CD8-positive, alpha-beta memory T cell (primary cell): ENCODE data around the gene PDCD1. TPM values are rescaled to one million over a fixed set of nuclear protein-coding genes. Genes with fewer than 3 reads are reported as not detected.
A peak's percentile ranks its signal among the peaks of the same experiment; 100 is the strongest.

Experiments used
- CTCF ChIA-PET: fragments of 350-600 bp; sonication (Branson Sonifier 250); formaldehyde crosslinking; loops from one replicate; lab custom pipeline; 2021; ENCODE audit warnings: antibody characterized with exemption; lab: Charles Lee
- POLR2A ChIA-PET: fragments of 350-600 bp; sonication (Branson Sonifier 250); formaldehyde crosslinking; loops from one replicate; lab custom pipeline; 2021; ENCODE audit warnings: antibody characterized with exemption; lab: Charles Lee
- DNase-seq, 5 donors: peaks; one replicate each; pipeline versions ENCODE4 v3.0.0 to v3.0.0-alpha.2; 2020 to 2022; ENCODE audit warnings: mixed read lengths in 1 of 5
- H3K27ac ChIP-seq: one replicate; pipeline ENCODE4 v1.7.0; 2013; ENCODE audit warnings: low read depth, mild to moderate bottlenecking, low read length, moderate library complexity
- H3K27me3 ChIP-seq: 2 replicates; pipeline ENCODE4 v1.7.0; 2013; ENCODE audit warnings: low read length, mild to moderate bottlenecking; ENCODE audit not compliant: insufficient read depth, poor library complexity, severe bottlenecking
- H3K36me3 ChIP-seq: 2 replicates; pipeline ENCODE4 v1.7.0; 2013; ENCODE audit warnings: mild to moderate bottlenecking, low read length, moderate library complexity; ENCODE audit not compliant: insufficient read depth
- H3K4me1 ChIP-seq: 2 replicates; pipeline ENCODE4 v1.7.0; 2013; ENCODE audit warnings: mild to moderate bottlenecking, low read length, moderate library complexity; ENCODE audit not compliant: insufficient read depth
- H3K4me3 ChIP-seq: 2 replicates; pipeline ENCODE4 v1.7.0; 2013; ENCODE audit warnings: mild to moderate bottlenecking, low read length
- H3K9me3 ChIP-seq: 2 replicates; pipeline ENCODE4 v1.7.0; 2013; ENCODE audit warnings: mild to moderate bottlenecking, low read length
- H3K27ac Mint-ChIP-seq, 8 donors: one replicate each; pipeline ENCODE4 v1.8.0; 2020 to 2021; ENCODE audit warnings: mixed read lengths in 8 of 8, mild to moderate bottlenecking in 6 of 8, inconsistent platforms in 3 of 8, moderate library complexity in 3 of 8
- H3K27me3 Mint-ChIP-seq, 2 donors: one replicate each; pipeline ENCODE4 v1.8.0; 2020 to 2021; ENCODE audit warnings: mixed read lengths in 2 of 2, mild to moderate bottlenecking in 1 of 2, moderate library complexity in 1 of 2
- H3K36me3 Mint-ChIP-seq, 3 donors: one replicate each; pipeline ENCODE4 v1.8.0; 2020 to 2021; ENCODE audit warnings: mixed read lengths in 3 of 3, inconsistent platforms in 1 of 3, mild to moderate bottlenecking in 1 of 3
- H3K4me1 Mint-ChIP-seq, 3 donors: one replicate each; pipeline ENCODE4 v1.8.0; 2020 to 2021; ENCODE audit warnings: mixed read lengths in 3 of 3, inconsistent platforms in 1 of 3, mild to moderate bottlenecking in 1 of 3
- H3K4me3 Mint-ChIP-seq, 7 donors: one replicate each; pipeline ENCODE4 v1.8.0; 2020 to 2021; ENCODE audit warnings: mixed read lengths in 7 of 7, mild to moderate bottlenecking in 6 of 7, moderate library complexity in 4 of 7, inconsistent platforms in 2 of 7
- H3K9me3 Mint-ChIP-seq, 5 donors: one replicate each; pipeline ENCODE4 v1.8.0; 2020 to 2022; ENCODE audit warnings: mixed read lengths in 5 of 5, mild to moderate bottlenecking in 3 of 5, moderate library complexity in 2 of 5, inconsistent platforms in 1 of 5
- polyA plus RNA-seq: library from polyadenylated mRNA; unstranded; fragments of 300-500 nt; fragmentation: Illumina TruSeq; gene quantifications from one replicate; pipeline ENCODE4 v1.2.3, GENCODE V29; 2021
- total RNA-seq, 2 experiments: library from RNA; stranded (reverse); gene quantifications; one replicate each; pipeline ENCODE4 v1.2.3, GENCODE V29; 2021

The PDCD1 gene
- total and polyA plus RNA-seq, 3 experiments from 2014 or later: 34.3 to 41.8 (median 39.3) TPM

DNA sequence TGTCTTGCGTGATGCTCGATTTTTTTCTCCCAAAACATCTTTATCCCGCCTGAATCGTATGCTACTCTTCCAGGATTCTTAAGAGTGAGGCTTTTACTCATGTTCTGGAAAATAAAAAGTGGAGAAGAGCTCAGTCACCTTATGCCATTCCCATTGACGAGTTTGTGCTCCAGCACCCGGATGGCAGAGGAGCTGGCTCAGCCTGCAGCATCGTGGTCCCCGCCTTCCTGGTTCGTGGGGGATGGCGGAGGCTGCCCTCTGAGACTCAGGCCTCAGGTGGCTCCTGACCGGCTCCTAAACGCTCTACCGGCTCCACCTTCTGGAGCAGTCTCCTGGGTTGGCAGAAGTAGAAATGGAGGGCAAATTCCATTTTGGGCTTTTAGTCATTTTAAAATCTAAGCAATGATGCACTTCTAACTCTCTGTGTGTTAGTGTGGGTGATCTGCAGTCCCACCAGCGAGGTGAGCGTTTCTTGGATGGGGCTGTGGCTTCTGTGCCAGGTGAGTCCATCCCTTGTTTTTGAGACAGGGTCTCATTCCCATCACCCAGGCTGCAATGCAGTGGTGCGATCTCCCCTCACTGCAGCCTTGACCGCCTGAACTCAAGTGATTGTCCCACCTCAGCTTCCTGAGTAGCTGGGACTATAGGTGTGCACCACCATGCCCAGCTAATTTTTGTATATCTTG is 38.7 kb upstream of the PDCD1 start:
- H3K27me3 ChIP-seq: no peaks in the 10 kb centered on the region
- no peaks in the 10 kb centered on the region for H3K4me1 ChIP-seq
- Mint-ChIP-seq H3K27ac (peak overlapping the region in 5 of 8 donors; percentile 24 to 81 (median 55)), H3K27me3 (peaks cover 0 to 2% of the 10 kb centered on the region in 2 donors), H3K36me3 (peaks cover 0 to 35% (median 3%) of the 10 kb centered on the region in 3 donors), H3K9me3 (peaks cover 0 to 3% (median 0%) of the 10 kb centered on the region in 5 donors), H3K4me3 (peak overlapping the region in 1 of 7 donors; percentile 23), H3K4me1 (peaks cover 0 to 22% (median 8%) of the 10 kb centered on the region in 3 donors)
- ChIA-PET CTCF (no interaction called here), POLR2A (no interaction called here)
- no peak for DNase-seq
- H3K9me3 ChIP-seq: no peaks in the 10 kb centered on the region
- H3K4me3 ChIP-seq: no peak overlapping the region
- no peak overlapping the region for H3K27ac ChIP-seq
- no peaks in the 10 kb centered on the region for H3K36me3 ChIP-seq

DNA sequence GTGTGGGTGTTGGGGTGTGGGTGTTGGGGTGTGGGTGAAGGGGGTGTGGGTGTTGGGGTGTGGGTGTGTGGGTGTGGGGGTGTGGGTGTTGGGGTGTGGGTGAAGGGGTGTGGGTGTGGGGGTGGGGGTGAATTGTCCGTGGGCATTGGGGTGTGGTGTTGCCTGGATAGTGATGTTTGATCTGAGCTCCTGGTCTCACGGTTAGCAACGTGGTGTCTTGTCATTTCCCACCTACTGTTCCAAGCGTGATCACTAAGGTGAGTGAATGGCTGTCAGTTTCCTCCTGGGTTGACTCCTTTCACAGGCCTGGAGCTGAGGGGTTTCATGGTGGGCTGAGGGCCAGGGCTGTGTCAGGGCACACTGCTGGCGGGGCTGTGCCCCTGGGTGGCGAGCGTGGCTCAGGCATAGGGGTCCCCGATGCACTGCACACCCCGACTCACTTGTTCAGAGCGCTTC is 38.1 kb upstream of the PDCD1 start:
- H3K36me3 Mint-ChIP-seq: peaks cover 0 to 35% (median 4%) of the 10 kb centered on the region in 3 donors
- POLR2A ChIA-PET: no interaction called here
- peaks cover 0 to 2% of the 10 kb centered on the region in 2 donors for H3K27me3 Mint-ChIP-seq
- Histone ChIP-seq H3K36me3 (no peaks in the 10 kb centered on the region), H3K27ac (no peak overlapping the region), H3K4me3 (no peak overlapping the region), H3K27me3 (no peaks in the 10 kb centered on the region), H3K4me1 (no peaks in the 10 kb centered on the region), H3K9me3 (no peaks in the 10 kb centered on the region)
- peaks cover 0 to 25% (median 7%) of the 10 kb centered on the region in 3 donors for H3K4me1 Mint-ChIP-seq
- H3K9me3 Mint-ChIP-seq: peaks cover 0 to 3% (median 0%) of the 10 kb centered on the region in 5 donors
- H3K4me3 Mint-ChIP-seq: no peak overlapping the region
- CTCF ChIA-PET: no interaction called here
- peak overlapping the region in 1 of 8 donors; percentile 54 for H3K27ac Mint-ChIP-seq
- DNase-seq: no peak

DNA sequence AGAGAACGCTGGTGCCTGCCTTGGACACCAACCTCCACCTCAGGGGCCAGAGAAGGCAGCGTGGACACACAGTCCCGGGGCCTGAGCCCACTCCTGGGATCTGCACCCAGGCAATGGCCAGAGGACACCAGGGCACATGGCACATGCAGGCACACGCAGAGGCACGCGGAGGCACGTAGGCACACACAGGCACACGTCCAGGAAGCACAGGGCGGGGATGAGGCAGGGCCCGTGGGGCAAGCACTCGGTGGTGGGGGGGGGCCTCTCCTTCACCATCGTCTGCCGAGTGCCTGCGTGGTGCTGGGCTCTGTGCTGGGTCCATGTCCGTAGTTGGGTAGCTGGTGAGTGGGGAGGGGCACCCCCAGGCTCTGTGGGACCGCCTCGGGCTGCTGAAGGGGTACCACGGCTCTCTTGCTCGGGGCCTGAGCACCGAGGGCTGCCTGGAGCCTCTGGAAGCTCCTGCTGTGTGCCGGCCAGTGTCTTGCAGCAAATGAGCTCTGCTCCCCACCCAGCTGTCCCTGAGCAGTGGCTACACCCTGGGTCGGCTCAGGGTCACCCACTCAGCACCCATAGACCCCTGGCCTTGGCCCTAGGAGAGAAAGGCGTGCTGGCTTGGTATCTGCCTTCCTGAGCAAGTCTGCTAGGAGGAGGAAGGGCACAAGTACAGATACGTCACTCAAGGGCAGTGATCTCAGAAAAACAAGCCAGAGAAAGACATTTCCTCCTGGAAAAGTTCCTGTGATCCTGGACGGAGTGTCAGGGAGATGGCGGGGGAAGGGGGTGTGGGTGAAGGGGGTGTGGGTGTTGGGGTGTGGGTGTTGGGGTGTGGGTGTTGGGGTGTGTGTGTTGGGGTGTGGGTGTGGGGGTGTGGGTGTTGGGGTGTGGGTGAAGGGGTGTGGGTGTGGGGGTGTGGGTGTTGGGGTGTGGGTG is 37.3 kb upstream of the PDCD1 start:
- H3K27ac ChIP-seq: no peak overlapping the region
- CTCF ChIA-PET: no interaction called here
- no peak overlapping the region for H3K4me3 ChIP-seq
- no peaks in the 10 kb centered on the region for H3K27me3 ChIP-seq
- peaks cover 0 to 2% of the 10 kb centered on the region in 2 donors for H3K27me3 Mint-ChIP-seq
- POLR2A ChIA-PET: no interaction called here
- peaks cover 0 to 3% (median 0%) of the 10 kb centered on the region in 5 donors for H3K9me3 Mint-ChIP-seq
- H3K4me3 Mint-ChIP-seq: peak overlapping the region in 2 of 7 donors; percentile 15 to 55
- H3K27ac Mint-ChIP-seq: peak overlapping the region in 5 of 8 donors; percentile 47 to 84 (median 82)
- peaks cover 0 to 25% (median 2%) of the 10 kb centered on the region in 3 donors for H3K4me1 Mint-ChIP-seq
- no peaks in the 10 kb centered on the region for H3K9me3 ChIP-seq
- H3K36me3 Mint-ChIP-seq: peaks cover 0 to 33% (median 5%) of the 10 kb centered on the region in 3 donors
- no peaks in the 10 kb centered on the region for H3K36me3 ChIP-seq
- DNase-seq: peak in 2 of 5 donors; percentile 28 to 57
- no peaks in the 10 kb centered on the region for H3K4me1 ChIP-seq

DNA sequence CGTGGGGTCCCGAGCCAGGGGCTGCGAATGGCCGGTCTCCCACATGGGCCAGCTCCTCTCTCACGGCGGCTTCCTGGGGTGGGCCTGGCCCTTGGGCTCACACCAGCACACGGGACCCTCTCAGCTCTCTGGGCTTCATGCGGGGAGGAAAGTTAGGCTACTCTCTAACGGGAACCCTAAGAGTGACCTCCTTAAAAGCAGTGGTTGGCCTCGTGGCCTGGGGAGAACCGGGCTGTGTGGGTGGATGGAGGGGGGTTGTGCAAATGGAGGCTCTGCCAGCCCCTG is 36.7 kb upstream of the PDCD1 start:
- H3K4me1 Mint-ChIP-seq: peaks cover 0 to 26% (median 2%) of the 10 kb centered on the region in 3 donors
- H3K27me3 Mint-ChIP-seq: peaks cover 0 to 2% of the 10 kb centered on the region in 2 donors
- Histone ChIP-seq H3K27me3 (no peaks in the 10 kb centered on the region), H3K36me3 (no peaks in the 10 kb centered on the region), H3K4me3 (no peak overlapping the region), H3K27ac (no peak overlapping the region), H3K4me1 (no peaks in the 10 kb centered on the region), H3K9me3 (no peaks in the 10 kb centered on the region)
- CTCF ChIA-PET: interaction anchor here (1.1 kb wide), 1 partner anchor 300 kb away, joined by 4 read pairs; no protein-coding TSS in a partner anchor
- peaks cover 0 to 31% (median 5%) of the 10 kb centered on the region in 3 donors for H3K36me3 Mint-ChIP-seq
- no peak for DNase-seq
- H3K4me3 Mint-ChIP-seq: no peak overlapping the region
- POLR2A ChIA-PET: no interaction called here
- H3K27ac Mint-ChIP-seq: peak overlapping the region in 4 of 8 donors; percentile 26 to 72 (median 56)
- peaks cover 0 to 3% (median 0%) of the 10 kb centered on the region in 5 donors for H3K9me3 Mint-ChIP-seq

DNA sequence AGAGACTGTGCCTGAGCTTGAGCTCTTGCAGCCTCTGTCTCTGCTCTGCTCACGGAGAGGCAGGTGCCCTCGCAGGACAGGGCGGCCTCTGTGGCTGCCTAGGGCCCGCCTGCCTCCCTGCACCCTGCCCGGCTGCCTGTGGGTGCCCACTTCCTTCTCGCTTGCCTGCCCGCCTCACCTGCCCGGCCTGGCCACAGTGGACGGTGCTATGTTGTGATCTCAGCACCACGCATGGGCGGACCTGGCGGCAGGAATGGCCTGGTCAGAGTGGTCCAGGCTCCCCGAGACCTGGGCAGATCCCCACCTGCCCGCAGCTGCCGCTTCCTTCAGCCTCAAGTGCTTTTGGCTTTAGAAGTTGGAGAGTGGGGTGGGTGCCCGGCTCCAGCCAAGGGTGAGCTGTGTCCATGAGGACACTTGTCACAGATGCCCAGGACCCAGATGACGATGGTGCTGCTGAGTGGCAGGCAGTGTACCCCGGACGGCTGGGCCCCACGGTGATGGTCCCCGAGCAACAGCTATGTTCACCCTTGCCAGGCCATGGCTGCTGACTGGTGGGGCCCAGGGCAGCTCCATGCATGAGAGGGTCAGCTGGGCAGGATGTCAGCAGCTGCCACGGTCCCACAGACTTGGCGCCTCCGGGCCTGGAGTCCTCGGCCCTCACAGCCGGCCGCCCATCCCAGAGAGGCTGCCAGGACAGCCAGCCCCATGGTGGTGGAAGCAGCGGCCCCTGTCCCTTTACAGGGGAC is 36.2 kb upstream of the PDCD1 start:
- H3K4me1 Mint-ChIP-seq: peaks cover 0 to 31% (median 2%) of the 10 kb centered on the region in 3 donors
- H3K27ac Mint-ChIP-seq: peak overlapping the region in 1 of 8 donors; percentile 72
- H3K36me3 ChIP-seq: no peaks in the 10 kb centered on the region
- DNase-seq: no peak
- no peaks in the 10 kb centered on the region for H3K27me3 ChIP-seq
- no peak overlapping the region for H3K4me3 ChIP-seq
- ChIA-PET POLR2A (no interaction called here), CTCF (interaction anchor here (1.1 to 1.3 kb wide), 2 partner anchors 16 to 299 kb away, joined by 3 to 4 read pairs; no protein-coding TSS in a partner anchor)
- H3K4me1 ChIP-seq: no peaks in the 10 kb centered on the region
- H3K27ac ChIP-seq: no peak overlapping the region
- peaks cover 0 to 2% of the 10 kb centered on the region in 2 donors for H3K27me3 Mint-ChIP-seq
- H3K4me3 Mint-ChIP-seq: peak overlapping the region in 1 of 7 donors; percentile 27
- no peaks in the 10 kb centered on the region for H3K9me3 ChIP-seq
- peaks cover 0 to 3% (median 0%) of the 10 kb centered on the region in 5 donors for H3K9me3 Mint-ChIP-seq
- H3K36me3 Mint-ChIP-seq: peaks cover 0 to 31% (median 7%) of the 10 kb centered on the region in 3 donors

DNA sequence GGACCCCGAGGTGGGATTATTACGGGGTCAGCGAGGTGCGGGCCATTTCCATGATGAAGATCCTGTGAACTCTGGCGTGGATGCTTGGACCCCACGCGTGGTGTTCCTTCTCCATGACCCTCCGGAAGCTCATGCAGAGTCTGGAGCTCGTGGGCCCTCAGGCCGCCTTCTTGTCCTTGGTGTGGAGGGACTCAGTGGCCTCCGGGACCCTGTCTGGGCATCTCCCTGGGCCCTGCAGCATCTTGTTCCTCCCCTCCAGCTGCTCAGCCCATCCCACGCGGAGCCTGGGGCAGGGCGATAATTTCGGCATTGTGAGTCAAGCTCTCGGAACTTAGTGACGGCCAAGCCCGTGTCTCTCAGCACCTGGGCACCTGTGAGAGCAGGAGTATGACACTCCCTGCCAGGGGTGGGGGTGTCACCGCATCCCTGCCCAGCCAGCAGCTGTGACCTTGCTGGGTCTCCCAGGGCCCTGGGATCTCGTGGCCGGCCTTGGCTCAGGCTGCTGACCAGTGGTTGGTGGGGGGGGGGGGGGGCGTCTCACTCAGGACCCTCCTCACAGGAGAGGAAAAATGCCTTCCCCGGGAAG is 35.5 kb upstream of the PDCD1 start:
- H3K27ac ChIP-seq: no peak overlapping the region
- H3K27me3 Mint-ChIP-seq: peaks cover 0 to 2% of the 10 kb centered on the region in 2 donors
- H3K27ac Mint-ChIP-seq: no peak overlapping the region
- H3K9me3 Mint-ChIP-seq: peaks cover 0 to 3% (median 0%) of the 10 kb centered on the region in 5 donors
- no peak overlapping the region for H3K4me3 Mint-ChIP-seq
- H3K4me1 ChIP-seq: no peaks in the 10 kb centered on the region
- H3K27me3 ChIP-seq: no peaks in the 10 kb centered on the region
- no peak overlapping the region for H3K4me3 ChIP-seq
- peaks cover 0 to 34% (median 11%) of the 10 kb centered on the region in 3 donors for H3K36me3 Mint-ChIP-seq
- peaks cover 6 to 38% (median 9%) of the 10 kb centered on the region in 3 donors for H3K4me1 Mint-ChIP-seq
- H3K36me3 ChIP-seq: no peaks in the 10 kb centered on the region
- peak in 1 of 5 donors; percentile 46 for DNase-seq
- no peaks in the 10 kb centered on the region for H3K9me3 ChIP-seq
- ChIA-PET POLR2A (no interaction called here), CTCF (interaction anchor here (1.1 to 1.3 kb wide), 2 partner anchors 15 to 299 kb away, joined by 3 to 4 read pairs; no protein-coding TSS in a partner anchor)

DNA sequence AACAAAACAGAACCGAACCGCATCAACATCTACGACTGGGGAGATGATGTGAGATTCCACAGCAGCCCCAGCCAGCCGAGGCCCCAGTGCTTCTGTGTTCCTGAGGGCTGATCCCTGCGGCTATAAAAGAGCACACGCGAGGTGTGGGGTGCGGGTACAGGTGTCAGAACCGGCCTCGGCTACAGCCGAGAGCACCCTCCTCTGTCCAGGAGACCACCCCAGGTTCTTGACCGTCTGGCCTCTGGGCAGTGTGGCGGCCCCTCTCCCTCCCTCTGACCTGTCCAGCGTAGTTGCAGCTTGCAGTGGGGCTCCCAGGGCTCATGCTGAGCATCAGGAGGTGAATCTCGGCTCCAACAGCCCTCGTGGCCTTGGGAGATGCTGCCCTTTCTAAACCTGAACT is 34.6 kb upstream of the PDCD1 start:
- Histone ChIP-seq H3K27ac (no peak overlapping the region), H3K36me3 (no peaks in the 10 kb centered on the region), H3K9me3 (no peaks in the 10 kb centered on the region), H3K27me3 (no peaks in the 10 kb centered on the region), H3K4me1 (no peaks in the 10 kb centered on the region), H3K4me3 (no peak overlapping the region)
- peaks cover 0 to 3% (median 0%) of the 10 kb centered on the region in 5 donors for H3K9me3 Mint-ChIP-seq
- ChIA-PET POLR2A (no interaction called here), CTCF (no interaction called here)
- peaks cover 11 to 43% (median 14%) of the 10 kb centered on the region in 3 donors for H3K4me1 Mint-ChIP-seq
- peaks cover 0 to 33% (median 11%) of the 10 kb centered on the region in 3 donors for H3K36me3 Mint-ChIP-seq
- peaks cover 0 to 2% of the 10 kb centered on the region in 2 donors for H3K27me3 Mint-ChIP-seq
- no peak for DNase-seq
- H3K4me3 Mint-ChIP-seq: no peak overlapping the region
- H3K27ac Mint-ChIP-seq: no peak overlapping the region
